Measurements from ENCODE around the gene GLRA1.

Gene GLRA1

DNA sequence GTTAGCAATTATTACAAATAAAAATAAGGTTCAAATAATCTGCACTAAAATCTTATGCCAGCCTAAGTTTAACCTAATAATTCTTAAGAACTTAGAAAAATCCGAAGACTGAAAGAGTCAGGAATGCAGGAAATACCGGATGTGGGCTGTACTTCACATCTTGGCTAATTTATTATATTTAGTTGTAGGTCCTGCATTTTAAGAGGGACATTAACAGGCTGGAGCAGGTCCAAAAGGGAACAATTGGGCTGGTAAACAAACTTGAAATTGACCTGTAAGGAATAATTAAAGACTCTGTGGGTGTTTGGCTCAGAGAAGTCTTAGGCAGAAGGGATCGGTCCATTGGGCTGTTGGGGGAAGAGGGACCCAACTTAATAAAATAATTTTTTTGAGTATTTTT, 18.4 kb downstream of the GLRA1 start:
- DNase-seq (ENCODE audit: low read depth) = no peak
- TF ChIP-seq, protein P1, sequence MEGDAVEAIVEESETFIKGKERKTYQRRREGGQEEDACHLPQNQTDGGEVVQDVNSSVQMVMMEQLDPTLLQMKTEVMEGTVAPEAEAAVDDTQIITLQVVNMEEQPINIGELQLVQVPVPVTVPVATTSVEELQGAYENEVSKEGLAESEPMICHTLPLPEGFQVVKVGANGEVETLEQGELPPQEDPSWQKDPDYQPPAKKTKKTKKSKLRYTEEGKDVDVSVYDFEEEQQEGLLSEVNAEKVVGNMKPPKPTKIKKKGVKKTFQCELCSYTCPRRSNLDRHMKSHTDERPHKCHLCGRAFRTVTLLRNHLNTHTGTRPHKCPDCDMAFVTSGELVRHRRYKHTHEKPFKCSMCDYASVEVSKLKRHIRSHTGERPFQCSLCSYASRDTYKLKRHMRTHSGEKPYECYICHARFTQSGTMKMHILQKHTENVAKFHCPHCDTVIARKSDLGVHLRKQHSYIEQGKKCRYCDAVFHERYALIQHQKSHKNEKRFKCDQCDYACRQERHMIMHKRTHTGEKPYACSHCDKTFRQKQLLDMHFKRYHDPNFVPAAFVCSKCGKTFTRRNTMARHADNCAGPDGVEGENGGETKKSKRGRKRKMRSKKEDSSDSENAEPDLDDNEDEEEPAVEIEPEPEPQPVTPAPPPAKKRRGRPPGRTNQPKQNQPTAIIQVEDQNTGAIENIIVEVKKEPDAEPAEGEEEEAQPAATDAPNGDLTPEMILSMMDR (IDR thresholded peaks at IDR 0.05; ENCODE audit: insufficient read depth, low read depth, low read length, missing control alignments) = no peak
- H3K4me3 ChIP-seq (ENCODE audit: low read length) = no peak overlapping the region

DNA sequence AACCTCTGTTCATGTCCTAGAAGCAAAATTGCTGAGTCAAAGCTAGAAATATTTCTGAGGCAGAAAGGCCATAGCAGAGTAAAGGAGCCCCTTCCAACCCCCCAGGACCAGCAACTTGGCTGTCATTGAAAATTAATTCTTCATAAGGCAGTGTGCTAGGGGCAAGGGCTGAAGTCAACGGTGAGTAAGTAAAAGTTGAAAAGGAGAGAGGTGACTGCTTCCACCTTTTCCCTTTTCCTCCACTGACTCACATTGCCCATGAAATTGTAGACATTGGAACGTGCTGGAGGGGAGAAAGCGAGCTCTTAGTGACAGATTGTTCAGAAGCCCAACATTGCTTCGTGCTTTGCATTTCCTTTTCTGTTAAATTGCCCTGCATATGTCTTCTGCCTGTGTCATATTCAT, 19.1 kb downstream of the GLRA1 start:
- H3K4me3 ChIP-seq (ENCODE audit: low read length) = no peak overlapping the region
- peak; percentile 61 for DNase-seq (ENCODE audit: low read depth)
- TF ChIP-seq, protein P1 (IDR thresholded peaks at IDR 0.05; ENCODE audit: insufficient read depth, low read depth, low read length, missing control alignments) = no peak

DNA sequence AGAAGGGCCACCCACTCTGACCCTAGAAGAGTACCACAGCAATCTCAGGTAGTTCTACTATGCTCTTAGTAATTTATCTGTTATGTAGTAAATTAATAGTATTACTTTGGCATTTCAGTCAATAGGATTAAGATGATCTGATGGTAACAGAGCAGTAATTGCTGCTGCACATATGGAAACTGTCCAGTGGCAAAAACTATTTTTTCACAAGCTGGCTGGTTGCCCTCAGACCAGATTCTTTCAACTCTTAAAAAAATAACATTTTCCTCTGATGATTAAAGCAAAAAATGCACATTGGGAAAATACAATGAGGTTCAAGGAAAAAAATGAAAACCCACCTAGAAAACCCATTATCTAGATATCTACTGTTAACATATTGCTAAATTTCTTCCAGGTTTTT, 19.7 kb downstream of the GLRA1 start:
- TF ChIP-seq, protein P1 (IDR thresholded peaks at IDR 0.05; ENCODE audit: insufficient read depth, low read depth, low read length, missing control alignments) = no peak
- DNase-seq (ENCODE audit: low read depth) = no peak
- H3K4me3 ChIP-seq (ENCODE audit: low read length) = no peak overlapping the region

DNA sequence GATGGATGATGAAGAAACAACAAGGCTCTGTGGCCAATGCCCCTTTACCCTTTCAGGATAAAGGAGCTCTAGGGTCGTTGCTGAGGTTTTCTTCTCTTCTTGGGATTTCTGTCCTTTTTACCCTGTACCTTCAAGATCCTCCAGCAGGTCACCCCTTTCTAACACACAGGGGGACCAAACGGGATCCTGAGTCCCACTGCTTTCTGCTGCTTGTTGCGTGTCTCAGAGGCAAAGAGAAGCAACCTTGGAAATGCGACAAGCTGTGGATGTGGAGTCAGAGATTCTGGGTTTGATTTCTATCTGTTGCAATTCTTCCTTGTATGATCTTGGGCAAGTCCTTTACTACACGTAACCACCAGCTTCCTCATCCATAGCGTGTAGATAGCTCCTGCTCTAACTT, 20.5 kb downstream of the GLRA1 start:
- no peak for DNase-seq (ENCODE audit: low read depth)
- no peak overlapping the region for H3K4me3 ChIP-seq (ENCODE audit: low read length)
- TF ChIP-seq, protein P1 (IDR thresholded peaks at IDR 0.05; ENCODE audit: insufficient read depth, low read depth, low read length, missing control alignments) = no peak

DNA sequence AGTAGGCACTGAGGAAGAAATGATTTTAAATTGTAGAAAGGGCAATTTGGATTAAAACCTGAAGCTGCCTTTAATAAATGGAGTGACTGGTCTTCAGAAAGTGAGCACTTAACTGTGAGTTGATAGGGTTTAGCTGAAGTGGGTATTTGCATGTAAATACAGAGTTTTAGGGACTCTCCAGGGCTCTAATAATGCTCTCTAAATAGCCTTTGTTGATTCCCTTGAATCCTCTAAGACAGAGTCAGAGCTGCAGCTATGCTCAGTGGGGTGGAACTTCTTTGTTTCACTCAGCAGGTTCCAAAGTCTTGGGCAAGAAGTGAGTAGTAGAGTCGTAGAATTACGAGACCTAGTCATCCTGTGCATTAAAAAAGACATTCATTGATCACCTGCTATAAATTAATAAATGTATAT, 21.4 kb downstream of the GLRA1 start:
- TF ChIP-seq, protein P1 (IDR thresholded peaks at IDR 0.05; ENCODE audit: insufficient read depth, low read depth, low read length, missing control alignments) = no peak
- peak; percentile 18 for DNase-seq (ENCODE audit: low read depth)
- no peak overlapping the region for H3K4me3 ChIP-seq (ENCODE audit: low read length)

DNA sequence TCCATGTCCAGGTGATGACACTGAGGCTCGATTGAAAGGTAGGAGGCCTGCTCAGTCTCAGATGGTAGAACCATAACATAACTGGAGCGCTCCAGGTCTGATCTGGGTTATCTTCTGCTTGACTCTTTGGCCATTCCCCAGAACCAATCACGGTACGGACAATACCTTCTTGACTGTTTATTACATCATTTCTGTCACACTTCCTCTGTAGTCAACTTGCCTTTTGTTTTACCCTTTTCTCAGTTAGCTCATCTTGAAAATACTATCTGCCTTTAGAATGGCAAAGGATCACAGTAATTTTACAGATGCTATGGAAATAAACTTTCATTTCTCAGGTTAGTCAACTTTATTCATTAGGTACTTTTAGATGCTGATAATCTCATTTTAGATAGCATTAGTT, 22.4 kb downstream of the GLRA1 start:
- no peak overlapping the region for H3K4me3 ChIP-seq (ENCODE audit: low read length)
- TF ChIP-seq, protein P1 (IDR thresholded peaks at IDR 0.05; ENCODE audit: insufficient read depth, low read depth, low read length, missing control alignments) = no peak
- DNase-seq (ENCODE audit: low read depth) = no peak

DNA sequence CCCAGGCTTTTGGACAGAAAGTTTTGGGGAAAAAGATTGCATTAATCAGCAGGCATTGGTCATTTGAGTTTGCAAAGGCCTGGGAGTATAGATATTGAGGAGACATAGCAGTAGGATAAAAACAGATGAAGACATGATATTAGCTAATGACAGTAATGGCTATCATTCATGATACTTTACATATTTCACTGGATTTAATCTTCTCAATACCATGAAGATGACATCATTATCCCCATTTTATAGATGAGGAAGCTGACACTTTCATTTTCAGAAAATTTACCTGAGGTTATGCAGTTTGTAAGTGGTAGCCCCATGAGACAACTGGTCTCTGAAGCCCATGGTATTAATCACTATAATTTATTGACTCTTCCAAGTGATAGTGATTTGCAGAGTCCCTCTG, 23.0 kb downstream of the GLRA1 start:
- DNase-seq (ENCODE audit: low read depth) = no peak
- TF ChIP-seq, protein P1 (IDR thresholded peaks at IDR 0.05; ENCODE audit: insufficient read depth, low read depth, low read length, missing control alignments) = no peak
- no peak overlapping the region for H3K4me3 ChIP-seq (ENCODE audit: low read length)

All from epithelial cell of esophagus (primary cell).